VCaP (cell line): ENCODE results near the gene SND1.

Source experiments
- H3K27ac ChIP-seq: fragments of 450-650 bp; 2 replicates; pipeline ENCODE4 v1.5.1; 2017
- TF ChIP-seq, protein P1 (sequence below): fragments of 450-650 bp; conservative IDR thresholded peaks from 2 replicates; pipeline ENCODE4 v1.5.1; 2017; ENCODE audit warnings: mild to moderate bottlenecking, moderate library complexity

The SND1 gene

DNA sequence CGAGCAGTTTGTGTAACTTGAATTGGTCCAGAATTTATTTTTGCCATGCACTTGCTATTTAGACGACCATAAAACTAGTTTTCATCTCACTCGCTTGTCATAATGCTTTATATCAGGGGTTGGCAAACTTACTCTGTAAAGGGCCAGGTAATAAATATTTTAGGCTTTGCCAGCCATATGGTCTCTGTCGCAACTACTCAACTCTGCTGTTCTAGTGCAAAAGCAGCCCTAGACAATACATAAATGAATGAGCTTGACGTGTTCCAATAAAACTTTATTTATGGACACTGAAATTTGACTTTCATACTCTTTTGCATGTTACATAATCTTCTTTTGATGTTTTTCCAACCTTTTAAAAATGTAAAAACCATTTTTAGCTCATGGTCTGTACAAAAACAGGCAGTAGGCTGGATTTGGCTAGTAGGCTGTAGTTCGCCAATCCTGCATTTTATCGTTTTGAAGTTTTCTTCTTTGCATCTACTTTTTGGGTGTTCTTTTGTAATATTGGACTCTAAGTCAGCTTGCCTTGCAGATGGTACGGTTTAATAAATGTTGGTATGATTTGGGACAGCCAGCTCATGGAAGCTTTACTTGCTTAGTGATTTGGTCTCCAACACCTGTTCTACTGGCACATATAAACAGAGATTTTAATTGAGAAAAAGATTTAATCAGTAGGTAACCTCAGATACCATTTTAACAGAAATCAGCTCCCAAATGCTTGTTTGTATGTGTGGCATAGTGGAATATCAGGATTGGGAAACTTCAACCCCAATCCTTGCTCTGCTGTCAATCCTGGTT lies 25.6 kb downstream of the SND1 start:
- TF ChIP-seq, protein P1, sequence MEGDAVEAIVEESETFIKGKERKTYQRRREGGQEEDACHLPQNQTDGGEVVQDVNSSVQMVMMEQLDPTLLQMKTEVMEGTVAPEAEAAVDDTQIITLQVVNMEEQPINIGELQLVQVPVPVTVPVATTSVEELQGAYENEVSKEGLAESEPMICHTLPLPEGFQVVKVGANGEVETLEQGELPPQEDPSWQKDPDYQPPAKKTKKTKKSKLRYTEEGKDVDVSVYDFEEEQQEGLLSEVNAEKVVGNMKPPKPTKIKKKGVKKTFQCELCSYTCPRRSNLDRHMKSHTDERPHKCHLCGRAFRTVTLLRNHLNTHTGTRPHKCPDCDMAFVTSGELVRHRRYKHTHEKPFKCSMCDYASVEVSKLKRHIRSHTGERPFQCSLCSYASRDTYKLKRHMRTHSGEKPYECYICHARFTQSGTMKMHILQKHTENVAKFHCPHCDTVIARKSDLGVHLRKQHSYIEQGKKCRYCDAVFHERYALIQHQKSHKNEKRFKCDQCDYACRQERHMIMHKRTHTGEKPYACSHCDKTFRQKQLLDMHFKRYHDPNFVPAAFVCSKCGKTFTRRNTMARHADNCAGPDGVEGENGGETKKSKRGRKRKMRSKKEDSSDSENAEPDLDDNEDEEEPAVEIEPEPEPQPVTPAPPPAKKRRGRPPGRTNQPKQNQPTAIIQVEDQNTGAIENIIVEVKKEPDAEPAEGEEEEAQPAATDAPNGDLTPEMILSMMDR, result no peak
- H3K27ac ChIP-seq, result no peak overlapping the region

DNA sequence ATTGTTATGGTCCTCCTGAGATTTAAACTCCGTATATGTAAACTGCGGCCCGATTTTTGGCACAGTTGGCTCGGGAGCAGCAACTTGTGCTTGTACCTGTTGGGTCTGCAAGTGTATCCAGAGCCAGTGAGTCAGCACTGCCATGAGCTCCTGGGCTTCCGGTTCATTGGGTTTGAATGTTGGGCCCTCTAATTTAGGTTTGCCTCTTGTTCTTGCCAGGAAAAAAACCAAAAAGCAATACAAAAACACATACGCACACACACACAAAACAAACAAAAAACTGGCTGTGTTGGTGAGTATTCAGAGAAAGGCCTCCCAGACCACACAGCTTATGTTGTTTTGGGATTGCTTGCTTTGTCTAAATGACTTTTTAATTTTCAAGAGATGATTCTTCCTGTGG lies 26.3 kb downstream of the SND1 start:
- H3K27ac ChIP-seq, result no peak overlapping the region
- TF ChIP-seq, protein P1, result no peak

DNA sequence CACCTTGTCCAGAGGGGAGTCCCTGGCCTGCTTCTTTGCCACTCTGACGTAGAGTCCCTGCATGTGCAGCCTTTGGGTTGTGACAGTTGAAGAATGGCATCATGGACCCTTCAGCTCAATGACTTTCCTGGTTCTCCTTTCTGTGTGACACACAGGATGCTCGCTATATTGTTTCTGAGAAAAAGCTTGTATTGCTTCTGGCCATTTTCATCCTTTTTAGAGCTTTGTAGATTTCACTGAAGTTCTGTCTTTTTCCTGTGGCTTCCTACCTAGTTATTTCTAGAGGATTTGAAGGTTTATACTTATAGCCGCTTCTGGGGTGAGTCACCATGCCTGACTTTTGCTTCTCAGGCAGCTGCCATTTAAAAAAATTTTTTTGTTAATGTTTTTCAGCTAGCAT lies 27.0 kb downstream of the SND1 start:
- TF ChIP-seq, protein P1, result no peak

DNA sequence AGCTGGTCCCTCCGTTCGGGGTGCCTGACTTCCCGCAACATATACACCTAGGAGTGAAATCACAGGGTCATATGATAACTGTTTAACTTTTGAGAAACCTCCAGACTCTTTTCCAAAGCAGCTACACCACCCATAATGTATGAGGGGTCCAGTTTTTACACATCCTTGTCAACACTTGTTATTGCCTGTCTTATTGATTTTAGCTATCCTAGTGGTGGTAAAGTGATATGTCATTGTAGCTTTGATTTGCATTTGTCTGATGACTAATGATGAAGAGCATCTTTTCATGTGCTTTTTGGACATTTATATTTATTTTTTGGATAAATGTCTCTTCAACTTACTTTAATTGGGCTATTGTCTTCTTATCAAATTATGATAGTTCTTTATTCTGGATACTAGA lies 29.0 kb downstream of the SND1 start:
- TF ChIP-seq, protein P1, result no peak
- no peak overlapping the region for H3K27ac ChIP-seq

More for the DNA sequence above, 27.0 kb downstream of the SND1 start:
- H3K27ac ChIP-seq, result no peak overlapping the region

DNA sequence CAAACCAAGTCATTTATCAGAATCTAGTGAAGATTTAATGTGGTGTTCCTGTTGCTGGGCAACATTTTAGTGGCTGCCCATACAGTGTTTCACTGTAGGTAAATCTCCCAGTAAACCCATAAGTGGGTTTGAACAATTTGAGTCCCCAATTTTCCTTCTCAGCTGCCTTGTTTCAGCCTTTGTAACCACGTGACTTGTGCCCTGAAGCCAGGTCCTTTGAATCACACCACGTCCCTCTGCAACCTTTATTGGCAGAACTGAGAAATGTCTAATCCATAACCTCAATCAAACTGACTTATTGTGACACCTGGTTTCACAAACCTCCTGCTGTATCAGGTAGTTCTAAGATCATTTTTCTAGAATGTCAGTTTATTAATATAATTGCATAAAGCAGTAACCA lies 30.1 kb downstream of the SND1 start:
- no peak overlapping the region for H3K27ac ChIP-seq
- TF ChIP-seq, protein P1, result no peak

DNA sequence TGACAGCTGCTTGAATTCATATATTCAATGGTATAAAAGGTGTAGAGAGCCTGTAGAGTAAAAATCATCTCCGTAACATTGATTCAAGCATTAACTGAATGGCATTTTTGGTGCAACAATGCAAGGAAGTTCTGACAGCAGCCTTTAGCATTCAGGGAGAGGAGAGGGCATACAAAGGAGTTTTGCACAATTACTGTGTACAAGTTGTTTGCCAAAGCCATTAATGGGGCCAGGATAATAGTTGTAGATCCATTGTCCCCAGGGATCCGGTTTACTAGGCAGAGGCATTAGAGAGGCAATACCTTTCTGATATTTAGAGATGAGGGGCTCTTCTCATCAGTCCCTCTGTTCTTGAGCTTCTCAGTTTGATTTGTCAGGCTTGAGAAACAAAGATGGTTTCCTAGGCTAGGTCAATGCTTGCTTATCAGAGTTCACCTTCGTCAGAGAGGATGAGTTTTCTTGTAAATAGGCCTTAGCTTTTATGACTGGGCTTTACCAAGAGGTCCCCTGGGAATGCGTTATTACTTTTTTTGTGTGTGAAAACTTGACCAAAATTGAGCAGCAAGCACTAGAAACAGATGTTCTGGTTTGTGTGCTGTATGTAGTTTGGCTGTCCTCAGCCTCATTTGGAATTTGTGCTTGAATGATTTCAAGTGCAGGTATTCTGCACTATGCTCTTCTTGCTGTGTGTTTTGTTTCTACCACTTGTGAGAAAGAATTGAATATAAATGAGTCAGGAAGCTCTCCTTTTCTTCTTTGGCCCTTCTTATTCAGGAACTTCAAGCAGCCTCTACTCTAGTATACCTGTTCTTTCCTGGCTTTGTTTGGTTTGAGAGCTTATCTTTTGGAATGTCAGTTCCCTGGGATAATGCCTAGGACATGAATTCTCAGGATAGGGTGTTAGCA lies 32.0 kb downstream of the SND1 start:
- no peak overlapping the region for H3K27ac ChIP-seq
- TF ChIP-seq, protein P1, result no peak

DNA sequence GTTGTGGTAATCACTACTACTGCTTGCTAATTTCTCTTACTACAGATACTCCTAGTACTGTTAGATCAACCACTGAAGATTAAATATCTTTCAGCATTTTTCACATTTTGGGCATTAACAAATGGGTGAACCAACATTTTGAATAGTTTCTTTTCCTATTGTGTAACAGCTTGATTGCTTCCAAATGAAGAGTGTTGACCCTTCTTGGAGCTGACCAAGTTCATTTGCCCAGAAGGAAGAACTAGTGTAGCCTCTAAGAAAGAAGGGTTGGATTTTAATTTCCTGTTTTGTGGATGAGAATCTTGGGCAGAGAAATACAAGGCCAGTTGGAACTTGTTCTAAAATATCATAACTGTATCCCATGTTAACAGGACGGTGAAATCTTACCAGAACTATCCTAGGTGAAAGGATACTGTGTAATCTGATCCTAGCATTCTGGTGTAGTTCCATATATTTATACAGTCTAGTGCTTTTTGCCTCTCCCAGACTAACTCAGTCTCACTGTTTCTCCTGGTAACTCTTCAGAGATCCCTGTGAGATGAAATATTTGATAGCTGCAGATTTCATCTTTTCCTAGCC lies 37.3 kb downstream of the SND1 start:
- TF ChIP-seq, protein P1, result no peak
- no peak overlapping the region for H3K27ac ChIP-seq
